ENCODE measurements around the gene RADIL.

GRCh38 chr7:4842319-4843064 lies 41.0 kb downstream of the RADIL start:
- TF ChIP-seq CTCF (IDR thresholded peaks at IDR 0.05; ENCODE audit: low read depth, low read length, poor library complexity, severe bottlenecking) (no peak), EZH2phosphoT487 (IDR thresholded peaks at IDR 0.05; ENCODE audit: borderline replicate concordance, low read length) (no peak)
